ENCODE results near the gene SPECC1. TPM values are rescaled to one million over a fixed set of nuclear protein-coding genes. Genes with fewer than 3 reads are reported as not detected.
"Not testable (repeated sequence)": the region's sequence is repeated elsewhere in the genome, so short reads cannot be mapped to it uniquely, and the experiment has no call there.

Gene SPECC1
- total RNA-seq, 4 donors from 2014 or later = 22.5 to 36.3 (median 33.2) TPM

DNA sequence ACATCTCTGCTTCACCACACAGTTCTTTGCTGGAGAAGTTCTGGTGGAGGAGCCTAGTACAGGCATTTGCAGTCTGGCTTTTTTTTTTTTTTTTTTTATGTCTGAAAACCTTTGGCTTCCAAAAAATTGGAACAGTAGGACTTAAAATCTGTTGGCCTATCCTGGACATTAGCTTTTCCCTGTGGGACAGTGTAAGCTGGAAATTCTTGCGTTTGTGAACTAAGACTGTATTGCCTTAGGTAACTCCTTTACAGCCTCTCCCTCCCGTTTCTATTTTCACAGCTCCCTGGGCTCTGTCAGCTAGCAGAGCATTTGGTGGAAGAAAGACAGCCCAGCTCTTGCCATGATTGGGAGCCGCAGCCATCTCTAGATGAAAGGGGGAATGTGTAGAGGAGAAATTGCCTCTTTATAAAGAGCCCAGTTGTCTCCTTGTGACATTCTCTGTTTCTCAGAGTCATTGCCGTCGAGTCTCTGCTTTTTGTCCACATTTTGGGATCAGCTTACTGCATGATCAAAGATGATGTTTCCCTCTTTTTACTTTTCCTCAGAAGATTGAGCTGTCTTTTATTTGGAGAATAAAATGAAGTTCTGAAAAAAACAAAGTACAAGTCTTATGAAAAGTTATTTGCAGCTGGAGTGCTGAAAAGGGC, 227.5 kb downstream of the SPECC1 start:
- WGBS, 2 donors (ENCODE audit: low coverage in 1 of 2) = 59 to 75% methylated on average over 3 to 5 of the region's 5 CpGs
- no peak overlapping the region for H3K27ac ChIP-seq
- no peak overlapping the region for H3K4me3 ChIP-seq
- ATAC-seq = no peak
- H3K36me3 ChIP-seq = peaks cover 0 to 19% of the 10 kb centered on the region in 2 donors
- no peaks in the 10 kb centered on the region for H3K4me1 ChIP-seq
- TF ChIP-seq POLR2A (IDR thresholded peaks at IDR 0.05) (no peak), EP300 (IDR thresholded peaks at IDR 0.05) (no peak), POLR2AphosphoS5 (IDR thresholded peaks at IDR 0.05) (no peak)
- TF ChIP-seq, protein P1, sequence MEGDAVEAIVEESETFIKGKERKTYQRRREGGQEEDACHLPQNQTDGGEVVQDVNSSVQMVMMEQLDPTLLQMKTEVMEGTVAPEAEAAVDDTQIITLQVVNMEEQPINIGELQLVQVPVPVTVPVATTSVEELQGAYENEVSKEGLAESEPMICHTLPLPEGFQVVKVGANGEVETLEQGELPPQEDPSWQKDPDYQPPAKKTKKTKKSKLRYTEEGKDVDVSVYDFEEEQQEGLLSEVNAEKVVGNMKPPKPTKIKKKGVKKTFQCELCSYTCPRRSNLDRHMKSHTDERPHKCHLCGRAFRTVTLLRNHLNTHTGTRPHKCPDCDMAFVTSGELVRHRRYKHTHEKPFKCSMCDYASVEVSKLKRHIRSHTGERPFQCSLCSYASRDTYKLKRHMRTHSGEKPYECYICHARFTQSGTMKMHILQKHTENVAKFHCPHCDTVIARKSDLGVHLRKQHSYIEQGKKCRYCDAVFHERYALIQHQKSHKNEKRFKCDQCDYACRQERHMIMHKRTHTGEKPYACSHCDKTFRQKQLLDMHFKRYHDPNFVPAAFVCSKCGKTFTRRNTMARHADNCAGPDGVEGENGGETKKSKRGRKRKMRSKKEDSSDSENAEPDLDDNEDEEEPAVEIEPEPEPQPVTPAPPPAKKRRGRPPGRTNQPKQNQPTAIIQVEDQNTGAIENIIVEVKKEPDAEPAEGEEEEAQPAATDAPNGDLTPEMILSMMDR (IDR thresholded peaks at IDR 0.05) = no peak
- no peaks in the 10 kb centered on the region for H3K9me3 ChIP-seq
- H3K27me3 ChIP-seq = no peaks in the 10 kb centered on the region

DNA sequence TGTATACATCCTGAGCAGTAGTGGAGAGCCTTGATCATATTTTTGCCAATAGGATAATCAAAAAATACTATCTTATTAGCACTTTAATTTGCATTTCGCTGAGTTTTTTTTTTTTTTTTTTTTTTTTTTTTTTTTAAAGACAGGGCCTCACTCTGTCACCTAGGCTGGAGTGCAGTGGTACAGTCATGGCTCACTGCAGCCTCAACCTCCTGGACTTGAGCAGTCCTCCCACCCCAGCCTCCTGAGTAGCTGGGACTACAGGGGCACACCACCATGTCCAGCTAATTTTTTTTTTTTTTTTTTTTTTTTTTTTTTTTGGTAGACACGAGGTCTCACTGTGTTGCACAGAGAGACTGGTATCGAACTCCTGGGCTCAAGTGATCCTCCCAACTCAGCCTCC, 230.6 kb downstream of the SPECC1 start:
- H3K27me3 ChIP-seq, H3K9me3 ChIP-seq, H3K4me1 ChIP-seq, ATAC-seq, H3K36me3 ChIP-seq, H3K27ac ChIP-seq, H3K4me3 ChIP-seq: not testable (repeated sequence)
- 83 to 100% methylated on average over 1 to 2 of the region's 3 CpGs for WGBS, 2 donors (ENCODE audit: low coverage in 1 of 2)

DNA sequence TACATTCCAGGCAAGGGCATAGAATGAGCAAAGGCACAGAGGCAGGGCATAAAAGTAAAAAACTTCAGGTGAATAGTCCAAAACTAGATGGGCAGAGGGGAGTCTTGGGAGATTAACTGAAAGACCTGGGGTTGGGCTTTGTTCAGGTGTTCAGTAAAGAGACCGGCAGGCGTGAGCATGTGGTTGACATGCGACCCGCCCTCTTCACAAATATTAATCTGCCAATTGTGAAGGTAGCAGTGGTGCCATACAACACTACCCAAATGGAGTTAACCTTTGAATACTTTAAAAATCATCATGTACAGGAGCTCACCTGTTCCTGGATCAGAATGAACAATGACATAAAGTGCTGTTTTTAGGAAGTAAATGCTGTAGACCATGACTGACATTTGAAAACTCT, 232.7 kb downstream of the SPECC1 start:
- no peaks in the 10 kb centered on the region for H3K4me1 ChIP-seq
- peaks cover 0 to 9% of the 10 kb centered on the region in 2 donors for H3K36me3 ChIP-seq
- no peak overlapping the region for H3K4me3 ChIP-seq
- no peaks in the 10 kb centered on the region for H3K27me3 ChIP-seq
- TF ChIP-seq, protein P1 (IDR thresholded peaks at IDR 0.05) = no peak
- TF ChIP-seq EP300 (IDR thresholded peaks at IDR 0.05) (no peak), POLR2AphosphoS5 (IDR thresholded peaks at IDR 0.05) (no peak), POLR2A (IDR thresholded peaks at IDR 0.05) (no peak)
- H3K9me3 ChIP-seq = no peaks in the 10 kb centered on the region
- no peak for ATAC-seq
- 100% methylated on average over 2 of the region's 4 CpGs; no CpG with 5 or more reads in 1 of the 2 donors for WGBS, 2 donors (ENCODE audit: low coverage in 1 of 2)
- no peak overlapping the region for H3K27ac ChIP-seq

DNA sequence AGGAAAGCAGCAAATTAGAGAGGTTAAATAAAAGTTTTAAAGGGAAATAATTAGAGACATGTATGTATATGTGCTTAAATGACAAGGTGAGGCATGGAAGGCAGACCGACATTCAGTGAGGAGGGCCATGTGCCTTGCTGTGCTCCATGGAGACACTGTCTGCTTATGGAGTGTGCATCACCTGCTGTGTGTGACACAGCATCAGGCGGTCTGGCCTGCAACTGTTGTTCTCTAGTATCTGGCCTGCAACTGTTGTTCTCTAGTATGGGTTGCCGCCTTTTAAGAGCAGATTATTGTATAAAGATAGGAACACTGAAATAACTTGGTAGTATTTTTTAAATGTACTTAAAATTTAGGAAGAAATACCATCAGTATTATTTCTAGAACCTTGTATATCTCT, 233.1 kb downstream of the SPECC1 start:
- peaks cover 0 to 12% of the 10 kb centered on the region in 2 donors for H3K36me3 ChIP-seq
- TF ChIP-seq POLR2AphosphoS5 (IDR thresholded peaks at IDR 0.05) = no peak
- no peak for TF ChIP-seq POLR2A (IDR thresholded peaks at IDR 0.05)
- no peak overlapping the region for H3K27ac ChIP-seq
- H3K4me3 ChIP-seq = no peak overlapping the region
- ATAC-seq = no peak
- no peaks in the 10 kb centered on the region for H3K4me1 ChIP-seq
- no peaks in the 10 kb centered on the region for H3K27me3 ChIP-seq
- WGBS, 2 donors (ENCODE audit: low coverage in 1 of 2) = 80 to 97% methylated on average over 2 to 3 of the region's 3 CpGs
- no peaks in the 10 kb centered on the region for H3K9me3 ChIP-seq

DNA sequence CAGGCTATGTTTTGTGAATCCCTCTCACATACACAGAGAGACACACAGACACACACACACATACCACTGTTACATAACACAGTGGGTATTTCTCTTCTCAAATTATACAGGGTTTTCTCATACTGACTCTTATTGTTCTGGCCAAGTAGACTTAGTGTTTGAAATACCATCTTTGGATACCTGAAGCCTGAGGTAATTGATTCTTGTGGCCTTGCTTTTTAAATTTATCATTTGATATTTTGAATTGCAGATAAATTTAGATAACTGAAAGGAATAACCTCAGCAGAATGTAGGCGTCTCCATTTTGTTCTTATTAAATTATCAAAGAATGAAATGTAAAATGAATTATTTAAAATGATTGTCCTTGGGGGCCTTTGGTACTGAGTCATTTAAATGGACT, 234.4 kb downstream of the SPECC1 start:
- no peaks in the 10 kb centered on the region for H3K27me3 ChIP-seq
- peaks cover 0 to 19% of the 10 kb centered on the region in 2 donors for H3K36me3 ChIP-seq
- no peaks in the 10 kb centered on the region for H3K4me1 ChIP-seq
- TF ChIP-seq, protein P1 (IDR thresholded peaks at IDR 0.05) = no peak
- TF ChIP-seq POLR2A (IDR thresholded peaks at IDR 0.05) (no peak), EP300 (IDR thresholded peaks at IDR 0.05) (no peak), POLR2AphosphoS5 (IDR thresholded peaks at IDR 0.05) (no peak)
- no peaks in the 10 kb centered on the region for H3K9me3 ChIP-seq
- no peak for ATAC-seq
- H3K4me3 ChIP-seq = no peak overlapping the region
- 85 to 100% methylated on average over 1 of the region's 1 CpG for WGBS, 2 donors (ENCODE audit: low coverage in 1 of 2)
- no peak overlapping the region for H3K27ac ChIP-seq

DNA sequence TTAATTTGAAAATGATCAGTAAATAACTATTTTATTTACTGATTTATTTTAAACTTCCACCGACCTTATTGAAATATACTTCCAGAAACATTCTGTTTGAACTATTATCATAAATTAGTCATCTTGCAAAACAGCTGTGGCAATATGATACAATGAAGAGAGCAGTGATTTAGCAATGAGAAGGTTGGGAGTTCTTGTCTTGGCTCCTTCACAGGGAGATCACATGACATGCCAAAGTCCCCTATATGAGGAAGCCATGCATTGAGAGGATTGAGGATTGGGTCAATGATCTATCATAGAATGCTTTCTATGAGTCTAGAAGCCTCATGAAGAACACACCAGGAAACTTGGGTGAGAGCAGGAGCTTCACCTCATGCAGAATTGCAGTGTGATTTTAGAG, 235.5 kb downstream of the SPECC1 start:
- Histone ChIP-seq H3K4me3 (no peak overlapping the region), H3K27me3 (no peaks in the 10 kb centered on the region), H3K27ac (no peak overlapping the region), H3K4me1 (no peaks in the 10 kb centered on the region), H3K9me3 (peaks cover 0 to 8% (median 0%) of the 10 kb centered on the region in 3 donors), H3K36me3 (peaks cover 0 to 22% of the 10 kb centered on the region in 2 donors)
- 58 to 79% methylated on average over 1 of the region's 1 CpG for WGBS, 2 donors (ENCODE audit: low coverage in 1 of 2)
- no peak for ATAC-seq
- TF ChIP-seq, protein P1 (IDR thresholded peaks at IDR 0.05) = no peak
- TF ChIP-seq POLR2A (IDR thresholded peaks at IDR 0.05) (no peak), EP300 (IDR thresholded peaks at IDR 0.05) (no peak), POLR2AphosphoS5 (IDR thresholded peaks at IDR 0.05) (no peak)

Measured in gastroesophageal sphincter (tissue), 4 donors.